MM.1S (cell line): ENCODE data around the gene RGS16.

Source experiments
- DNase-seq: peaks from one replicate; pipeline ENCODE4 v3.0.0-alpha.2; 2015
- H2AFZ ChIP-seq: fragments of 300-600 bp; sonication (generic); 2 replicates; pipeline ENCODE4 v1.6.0; 2016; ENCODE audit warnings: antibody characterized with exemption, low read length
- H3F3A ChIP-seq: fragments of 300-600 bp; sonication (generic); 2 replicates; pipeline ENCODE4 v1.6.1; 2016; ENCODE audit warnings: mild to moderate bottlenecking, antibody characterized with exemption, low read length, moderate library complexity, mixed read lengths; ENCODE audit not compliant: insufficient read depth
- H3K27ac ChIP-seq: fragments of 300-600 bp; sonication (generic); 2 replicates; pipeline ENCODE4 v1.5.1; 2016; ENCODE audit warnings: mild to moderate bottlenecking, low read length
- H3K27me3 ChIP-seq: fragments of 300-600 bp; sonication (generic); replicated peaks from 2 replicates; pipeline ENCODE4 v1.6.0; 2016; ENCODE audit warnings: low read length; ENCODE audit not compliant: insufficient read depth
- H3K36me3 ChIP-seq: fragments of 300-600 bp; sonication (generic); replicated peaks from 2 replicates; pipeline ENCODE4 v1.6.1; 2016; ENCODE audit warnings: mild to moderate bottlenecking, low read length, mixed read lengths; ENCODE audit not compliant: insufficient read depth
- H3K4me1 ChIP-seq: fragments of 300-600 bp; sonication (generic); 2 replicates; pipeline ENCODE4 v1.6.1; 2016; ENCODE audit warnings: low read length, mixed read lengths
- H3K4me2 ChIP-seq: fragments of 300-600 bp; sonication (generic); 2 replicates; pipeline ENCODE4 v1.6.0; 2016; ENCODE audit warnings: low read depth, low read length
- H3K4me3 ChIP-seq: fragments of 300-600 bp; sonication (generic); 2 replicates; pipeline ENCODE4 v1.5.1; 2016; ENCODE audit warnings: low read length, mixed read lengths
- H3K79me2 ChIP-seq: fragments of 300-600 bp; sonication (generic); 2 replicates; pipeline ENCODE4 v1.6.1; 2016; ENCODE audit warnings: mixed run types, low read length, mixed read lengths
- H3K9ac ChIP-seq: fragments of 300-600 bp; sonication (generic); 2 replicates; pipeline ENCODE4 v1.6.1; 2016; ENCODE audit warnings: low read length, mixed read lengths
- H3K9me2 ChIP-seq: fragments of 300-600 bp; sonication (generic); replicated peaks from 2 replicates; pipeline ENCODE4 v1.6.1; 2016; ENCODE audit warnings: mild to moderate bottlenecking, low read length, mixed read lengths; ENCODE audit not compliant: insufficient read depth
- H3K9me3 ChIP-seq: fragments of 300-600 bp; sonication (generic); replicated peaks from 2 replicates; pipeline ENCODE4 v1.6.1; 2016; ENCODE audit warnings: mild to moderate bottlenecking, low read length, mixed read lengths; ENCODE audit not compliant: insufficient read depth
- H4K20me1 ChIP-seq: fragments of 300-600 bp; sonication (generic); 2 replicates; pipeline ENCODE4 v1.6.1; 2016; ENCODE audit warnings: mild to moderate bottlenecking, low read length, moderate library complexity, mixed read lengths; ENCODE audit not compliant: insufficient read depth
- EZH2 ChIP-seq: fragments of 300-600 bp; sonication (generic); optimal IDR thresholded peaks from 2 replicates; pipeline ENCODE3; 2017; ENCODE audit warnings: low read depth, mild to moderate bottlenecking, antibody characterized with exemption, low read length, mixed read lengths
- EZH2phosphoT487 ChIP-seq: fragments of 300-600 bp; sonication (generic); IDR thresholded peaks from 2 replicates; pipeline ENCODE4 v1.6.1; 2018; ENCODE audit warnings: antibody characterized with exemption, low read length
- TF ChIP-seq, protein P1 (sequence below): fragments of 300-600 bp; sonication (generic); IDR thresholded peaks from 2 replicates; pipeline ENCODE4 v1.5.1; 2016; ENCODE audit warnings: antibody characterized with exemption, low read length, mixed read lengths

Gene RGS16

DNA sequence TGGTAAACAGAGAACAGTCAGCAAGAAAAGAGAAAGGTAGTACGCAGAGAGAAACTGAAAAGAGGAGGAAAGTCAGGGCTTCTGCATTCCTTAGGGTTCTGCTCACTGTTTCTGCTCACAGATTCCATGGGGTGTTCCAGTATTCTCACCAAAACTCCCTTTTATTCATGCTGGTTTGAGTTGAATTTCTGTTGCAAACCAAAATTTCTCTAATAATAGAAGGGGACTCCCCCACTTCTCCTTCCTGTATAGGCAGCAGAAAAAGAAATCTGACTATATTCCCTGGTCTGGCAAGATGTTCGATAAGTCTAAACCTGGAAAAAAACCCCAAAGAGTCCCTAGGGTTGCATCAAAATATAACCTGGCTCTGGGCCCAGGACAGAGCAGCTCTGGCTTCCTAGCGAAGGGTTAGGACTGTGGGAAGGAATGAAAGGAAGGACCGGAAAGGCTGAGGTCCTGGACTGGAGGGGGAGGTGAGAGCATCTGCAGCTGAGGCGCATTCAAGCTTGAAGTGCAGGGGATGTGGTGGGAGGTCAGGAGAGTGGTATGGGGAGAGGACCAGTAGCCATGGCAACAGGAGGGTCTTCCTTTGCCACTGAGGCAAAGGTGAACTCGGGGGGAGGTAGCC, 18.8 kb upstream of the RGS16 start:
- Histone ChIP-seq H3K9me3 (no peaks in the 10 kb centered on the region), H3K36me3 (no peaks in the 10 kb centered on the region), H3K9ac (no peak overlapping the region), H3F3A (no peaks in the 10 kb centered on the region), H3K9me2 (no peaks in the 10 kb centered on the region), H3K27me3 (peaks cover 7% of the 10 kb centered on the region), H2AFZ (no peak overlapping the region), H3K4me3 (no peak overlapping the region), H3K4me2 (no peak overlapping the region), H3K79me2 (no peaks in the 10 kb centered on the region), H3K4me1 (peaks cover 19% of the 10 kb centered on the region), H4K20me1 (no peaks in the 10 kb centered on the region), H3K27ac (no peak overlapping the region)
- TF ChIP-seq, protein P1, sequence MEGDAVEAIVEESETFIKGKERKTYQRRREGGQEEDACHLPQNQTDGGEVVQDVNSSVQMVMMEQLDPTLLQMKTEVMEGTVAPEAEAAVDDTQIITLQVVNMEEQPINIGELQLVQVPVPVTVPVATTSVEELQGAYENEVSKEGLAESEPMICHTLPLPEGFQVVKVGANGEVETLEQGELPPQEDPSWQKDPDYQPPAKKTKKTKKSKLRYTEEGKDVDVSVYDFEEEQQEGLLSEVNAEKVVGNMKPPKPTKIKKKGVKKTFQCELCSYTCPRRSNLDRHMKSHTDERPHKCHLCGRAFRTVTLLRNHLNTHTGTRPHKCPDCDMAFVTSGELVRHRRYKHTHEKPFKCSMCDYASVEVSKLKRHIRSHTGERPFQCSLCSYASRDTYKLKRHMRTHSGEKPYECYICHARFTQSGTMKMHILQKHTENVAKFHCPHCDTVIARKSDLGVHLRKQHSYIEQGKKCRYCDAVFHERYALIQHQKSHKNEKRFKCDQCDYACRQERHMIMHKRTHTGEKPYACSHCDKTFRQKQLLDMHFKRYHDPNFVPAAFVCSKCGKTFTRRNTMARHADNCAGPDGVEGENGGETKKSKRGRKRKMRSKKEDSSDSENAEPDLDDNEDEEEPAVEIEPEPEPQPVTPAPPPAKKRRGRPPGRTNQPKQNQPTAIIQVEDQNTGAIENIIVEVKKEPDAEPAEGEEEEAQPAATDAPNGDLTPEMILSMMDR: no peak
- TF ChIP-seq EZH2 (no peak), EZH2phosphoT487 (no peak)
- no peak for DNase-seq

DNA sequence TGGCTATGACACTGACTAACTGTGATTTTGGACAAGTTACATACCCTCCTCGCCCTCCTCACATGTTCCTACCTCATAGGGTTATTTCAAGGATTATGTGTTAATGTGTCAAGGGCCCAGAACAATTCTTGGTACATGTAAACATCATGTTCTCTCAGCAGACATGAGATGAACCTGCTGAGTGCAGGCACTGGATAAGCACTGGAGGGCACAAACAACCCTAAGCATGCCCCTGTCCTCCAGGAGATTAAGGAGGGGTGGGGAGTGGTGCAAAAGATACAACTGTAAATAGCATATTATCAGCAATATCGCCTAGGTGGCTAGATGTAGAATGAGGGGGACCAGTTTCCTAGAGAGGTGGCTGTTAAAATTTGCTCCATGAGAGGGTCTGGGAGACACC, 17.7 kb upstream of the RGS16 start:
- TF ChIP-seq EZH2 (no peak), EZH2phosphoT487 (no peak)
- TF ChIP-seq, protein P1: no peak
- Histone ChIP-seq H3K9ac (no peak overlapping the region), H3K27me3 (peaks cover 7% of the 10 kb centered on the region), H3K27ac (no peak overlapping the region), H3K4me3 (no peak overlapping the region), H3K79me2 (no peaks in the 10 kb centered on the region), H2AFZ (no peak overlapping the region), H3K4me1 (peaks cover 22% of the 10 kb centered on the region), H3K4me2 (no peak overlapping the region), H3K9me3 (no peaks in the 10 kb centered on the region), H3K36me3 (no peaks in the 10 kb centered on the region), H3F3A (no peaks in the 10 kb centered on the region; the same call in 1 of the 2 replicates), H4K20me1 (no peaks in the 10 kb centered on the region), H3K9me2 (no peaks in the 10 kb centered on the region)
- DNase-seq: no peak

DNA sequence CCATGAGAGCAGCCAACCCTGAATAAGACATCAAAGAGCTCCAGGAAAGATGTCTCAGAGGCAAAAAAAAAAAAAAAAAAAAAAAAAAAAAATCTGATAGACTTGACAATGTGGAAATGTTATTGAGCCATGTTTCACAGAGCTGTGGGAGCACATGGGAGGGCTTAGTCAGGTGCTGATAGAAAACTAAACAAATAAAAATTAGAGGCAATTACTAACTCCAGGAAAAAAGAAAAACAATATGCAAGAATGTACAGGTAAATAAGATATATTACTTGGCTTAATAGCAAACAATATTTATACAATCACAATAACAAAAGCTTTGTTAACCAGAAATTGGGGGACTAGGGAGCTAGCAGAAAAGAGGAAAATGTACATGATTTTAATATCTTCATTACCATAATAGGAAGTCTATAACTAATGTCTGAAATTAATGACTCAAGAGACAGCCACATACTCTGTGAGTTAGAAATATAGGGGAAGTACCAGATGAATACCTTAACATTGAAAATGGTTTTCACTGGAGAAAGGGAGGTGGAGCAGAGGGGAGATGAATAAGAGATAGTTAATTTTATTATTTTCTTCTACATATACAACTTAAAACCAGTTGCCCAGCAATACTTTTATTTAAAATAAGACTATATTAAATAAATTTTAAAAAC, 16.9 kb upstream of the RGS16 start:
- Histone ChIP-seq H3K9ac (no peak overlapping the region), H3K9me2 (no peaks in the 10 kb centered on the region), H3K27ac (no peak overlapping the region), H3K4me3 (no peak overlapping the region), H3K79me2 (no peaks in the 10 kb centered on the region), H3K27me3 (peaks cover 7% of the 10 kb centered on the region), H3F3A (peaks cover 6% of the 10 kb centered on the region), H3K36me3 (no peaks in the 10 kb centered on the region), H3K4me2 (no peak overlapping the region), H4K20me1 (no peaks in the 10 kb centered on the region), H3K9me3 (no peaks in the 10 kb centered on the region), H3K4me1 (peaks cover 23% of the 10 kb centered on the region), H2AFZ (no peak overlapping the region)
- no peak for DNase-seq
- no peak for TF ChIP-seq EZH2phosphoT487
- TF ChIP-seq, protein P1: no peak
- no peak for TF ChIP-seq EZH2
